NCI-H524 (cell line): Measurements from ENCODE around the gene ADAMTS2.
"Not testable (repeated sequence)": the region's sequence is repeated elsewhere in the genome, so short reads cannot be mapped to it uniquely, and the experiment has no call there.

Experiments used
- DNase-seq, 2 experiments: peaks; one replicate each; lab custom pipeline; 2025; lab: John Stamatoyannopoulos, UW

The ADAMTS2 gene

DNA sequence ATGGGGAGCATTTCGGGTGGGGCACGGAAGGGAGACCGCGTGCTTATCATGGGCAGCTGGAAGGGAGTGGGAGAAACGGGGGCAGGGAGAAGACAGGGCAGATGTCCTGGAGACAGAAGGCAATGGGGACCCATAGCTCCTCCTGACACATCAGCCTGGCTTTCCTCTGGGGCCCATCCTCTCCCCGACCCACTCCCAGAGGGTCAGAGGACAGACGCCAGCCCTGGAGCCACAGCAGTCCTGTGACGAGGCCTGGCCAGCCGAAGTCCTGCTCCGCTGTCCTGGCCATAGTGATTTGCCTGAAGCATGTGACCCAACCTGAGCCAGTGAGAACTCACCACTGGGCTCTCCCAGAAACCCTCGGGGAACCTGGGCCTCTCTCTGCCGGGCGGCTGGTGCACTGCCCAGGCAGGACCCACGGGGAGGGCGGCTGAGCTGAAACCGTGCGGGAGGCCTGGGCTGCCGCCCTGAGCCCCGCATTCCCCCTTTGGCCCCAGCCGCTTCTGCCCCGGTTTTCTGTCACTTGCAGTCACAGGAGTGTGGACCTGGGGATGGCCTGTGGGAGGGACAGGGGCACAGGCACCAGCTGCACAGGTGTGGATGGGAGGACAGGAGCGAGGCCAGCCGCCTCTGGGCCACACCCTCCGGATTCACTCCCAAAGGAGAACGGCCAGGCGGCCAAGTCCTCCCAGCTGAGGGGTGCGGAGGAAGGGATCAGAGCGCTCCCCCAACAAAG is 19.8 kb downstream of the ADAMTS2 start:
- DNase-seq, result no peak

DNA sequence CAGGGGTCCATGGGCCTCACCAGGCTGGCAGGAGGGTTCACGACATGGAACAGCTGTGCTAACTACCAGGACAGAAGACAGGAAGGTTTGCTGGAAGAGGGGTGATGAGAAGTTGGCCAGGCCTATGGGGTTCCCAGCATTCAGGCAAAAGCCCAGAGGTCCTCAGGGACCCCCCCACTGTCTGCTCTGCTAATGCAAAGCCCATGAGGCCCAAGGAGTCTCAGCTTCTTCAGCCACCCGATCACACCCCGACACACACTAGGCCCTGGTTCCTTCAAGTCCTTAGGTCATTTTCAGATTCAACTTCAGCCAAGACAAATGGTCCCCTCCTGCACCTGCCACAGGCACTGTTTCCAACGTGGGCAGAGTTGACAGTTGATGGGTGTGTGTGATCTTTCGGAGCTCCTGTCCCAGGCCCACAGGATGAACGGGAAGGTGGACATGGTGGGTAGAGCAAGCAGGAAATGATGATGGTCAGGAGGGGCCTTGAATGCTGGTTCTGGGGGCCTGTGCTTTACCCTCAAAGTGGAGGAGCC is 20.4 kb downstream of the ADAMTS2 start:
- no peak for DNase-seq

- not testable (repeated sequence) for DNase-seq
Observed at GRCh38 chr5:179324316-179324715, 20.9 kb downstream of the ADAMTS2 start.

- peak; percentile 66 to 85 for DNase-seq
Observed at GRCh38 chr5:179323026-179323870, 22.0 kb downstream of the ADAMTS2 start.

DNA sequence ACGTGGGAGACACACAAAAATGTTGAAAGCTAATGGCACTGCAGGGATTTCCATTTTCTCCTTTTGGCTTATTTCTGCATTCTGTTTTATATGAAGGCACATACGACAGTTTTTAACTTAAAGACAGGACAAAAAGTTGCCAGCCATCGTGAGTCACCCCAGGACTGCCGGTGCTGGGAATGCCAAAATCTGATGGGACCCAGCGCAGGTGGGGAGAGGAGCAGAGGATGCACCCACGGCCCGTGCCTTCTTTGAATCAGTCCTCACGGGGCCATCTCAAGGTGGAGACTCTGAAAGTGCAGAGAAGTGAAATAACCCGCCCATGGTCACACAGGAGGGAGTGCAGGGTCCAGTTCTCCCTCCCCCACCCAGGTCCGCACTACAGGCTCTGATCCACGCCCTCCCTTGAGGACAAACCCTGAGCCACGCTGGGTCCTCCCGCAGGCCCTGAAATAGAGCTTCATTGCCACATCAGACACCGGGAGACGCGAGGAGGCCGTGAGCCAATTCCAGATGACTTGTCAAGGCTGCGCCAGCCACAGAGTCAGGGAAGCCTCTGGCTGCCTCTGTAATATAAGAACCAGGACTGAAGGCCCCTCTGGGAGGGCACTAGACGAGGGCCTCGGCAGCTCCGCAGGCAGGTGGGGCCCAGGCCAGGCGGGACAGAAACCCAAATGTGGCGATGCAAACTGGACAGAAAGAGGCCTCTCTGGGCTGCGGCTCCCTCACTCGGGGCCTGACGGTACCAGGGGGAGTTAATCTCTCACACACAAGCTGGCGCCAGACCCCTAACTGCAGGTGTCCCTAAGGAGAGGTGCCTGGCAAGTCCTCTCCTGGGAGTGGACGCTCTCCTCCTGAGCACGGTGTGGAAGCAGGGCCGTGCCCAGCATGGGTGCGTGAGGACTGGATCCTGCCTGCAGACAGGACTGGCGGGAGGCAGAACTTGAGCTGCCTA is 22.9 kb downstream of the ADAMTS2 start:
- DNase-seq, result no peak

- DNase-seq, result no peak
Observed at GRCh38 chr5:179321206-179321987, 23.9 kb downstream of the ADAMTS2 start.

- DNase-seq, result no peak
Observed at GRCh38 chr5:179319741-179320281, 25.4 kb downstream of the ADAMTS2 start.

DNA sequence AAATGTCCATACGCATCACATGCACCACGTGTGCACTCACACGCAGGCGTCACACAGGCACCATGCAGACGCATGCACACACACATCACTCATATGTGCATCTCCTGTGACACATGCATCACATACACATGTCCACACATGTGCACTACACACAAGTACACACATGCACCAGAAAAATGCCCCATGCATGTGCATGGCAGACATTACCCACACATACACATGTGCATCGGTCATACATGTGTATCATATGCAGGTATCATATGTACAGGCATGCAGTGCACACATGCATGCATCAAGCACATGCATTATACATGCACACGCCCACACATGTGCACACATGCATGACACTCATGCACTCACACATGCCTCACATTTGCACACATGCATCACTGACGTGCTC is 26.1 kb downstream of the ADAMTS2 start:
- no peak for DNase-seq

GRCh38 chr5:179318221-179318955 is 26.9 kb downstream of the ADAMTS2 start:
- peak; percentile 66 to 86 for DNase-seq

GRCh38 chr5:179317411-179318220 is 27.6 kb downstream of the ADAMTS2 start:
- no peak for DNase-seq

DNA sequence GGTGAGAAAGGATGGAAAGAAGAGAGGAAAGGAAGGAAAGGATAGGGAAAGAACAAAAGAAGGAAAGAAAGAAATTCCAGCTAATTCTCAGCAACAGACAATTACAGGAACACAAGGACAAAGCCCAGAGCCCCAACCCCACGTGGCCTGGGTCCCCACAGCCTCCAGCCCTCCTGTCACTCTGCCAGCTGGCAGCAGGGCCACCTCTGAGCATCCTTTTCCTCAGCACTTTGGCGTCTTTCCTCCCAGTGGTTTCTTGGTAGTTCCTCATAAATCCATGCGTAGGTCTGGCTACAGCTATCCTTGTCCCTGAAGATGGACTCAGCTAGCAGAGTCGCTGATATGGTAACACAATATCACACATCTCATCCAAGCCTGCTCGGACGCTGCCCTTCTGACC is 28.3 kb downstream of the ADAMTS2 start:
- DNase-seq, result no peak

- no peak for DNase-seq
Observed at GRCh38 chr5:179316111-179316551, 29.1 kb downstream of the ADAMTS2 start.

GRCh38 chr5:179315356-179315890 is 29.8 kb downstream of the ADAMTS2 start:
- no peak for DNase-seq

DNA sequence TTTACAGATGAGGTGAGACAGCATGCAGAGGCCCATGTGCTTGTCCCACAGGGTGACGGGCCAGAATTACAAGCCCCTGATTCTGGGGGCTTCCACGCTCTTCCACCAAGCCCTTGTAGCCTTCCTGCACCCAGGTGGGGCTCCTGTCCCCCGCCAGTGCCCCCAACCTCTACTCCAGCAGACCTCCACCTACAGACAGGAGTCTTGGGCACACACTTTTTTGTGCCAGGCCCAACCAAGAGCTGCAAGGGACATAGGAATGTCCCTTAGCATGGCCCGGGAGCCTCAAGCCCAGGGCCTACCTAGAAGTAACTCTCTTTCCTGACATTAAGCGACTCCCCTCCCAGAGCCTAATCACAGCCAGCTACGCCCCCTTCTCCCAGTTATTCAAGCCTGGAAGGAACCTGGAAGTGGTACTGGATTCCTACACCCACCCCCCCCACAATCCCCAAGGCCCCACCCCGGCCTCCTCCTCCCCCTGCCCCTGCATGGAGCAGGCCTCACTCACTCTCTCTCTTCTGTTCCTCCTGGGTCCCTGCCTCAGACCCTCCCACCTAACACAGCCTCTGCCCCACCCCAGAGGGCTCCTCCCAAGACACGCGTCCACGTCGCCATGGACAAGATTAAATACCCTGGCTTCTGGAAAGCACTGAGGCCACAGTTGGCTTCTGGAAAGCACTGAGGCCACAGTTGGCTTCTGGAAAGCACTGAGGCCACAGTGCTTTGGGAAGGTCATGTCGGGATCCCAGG is 30.5 kb downstream of the ADAMTS2 start:
- no peak for DNase-seq

DNA sequence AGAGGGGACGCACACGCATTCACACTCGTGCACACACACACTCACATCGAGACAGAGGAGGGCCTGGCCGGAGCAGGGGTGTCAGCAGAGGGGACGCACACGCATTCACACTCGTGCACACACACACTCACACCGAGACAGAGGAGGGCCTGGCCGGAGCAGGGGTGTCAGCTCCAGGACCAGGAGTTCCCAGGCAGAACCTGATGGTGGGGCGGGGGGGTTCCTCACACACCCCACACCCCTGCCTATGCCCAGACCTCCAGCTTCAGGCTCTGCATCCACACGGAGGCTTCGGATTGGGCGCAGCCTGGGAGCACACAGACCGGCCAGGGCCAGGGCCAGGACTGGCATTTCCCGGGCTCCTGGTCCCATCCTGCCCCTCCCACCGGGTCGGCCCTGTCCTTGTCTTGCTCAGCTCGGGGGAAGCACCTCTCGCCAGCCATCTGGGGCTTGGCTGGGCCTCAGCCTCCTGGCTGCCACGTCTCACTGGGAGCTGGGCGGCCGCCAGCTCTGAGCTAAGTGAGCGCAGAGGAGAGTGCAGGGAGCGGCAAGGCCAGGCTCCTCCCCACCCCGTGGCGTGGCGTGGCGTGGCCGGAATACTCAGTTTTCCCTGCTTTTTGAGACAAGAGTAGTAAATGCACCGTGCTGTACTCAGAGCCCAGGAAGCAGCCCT is 31.3 kb downstream of the ADAMTS2 start:
- peak; percentile 40 to 74 for DNase-seq

DNA sequence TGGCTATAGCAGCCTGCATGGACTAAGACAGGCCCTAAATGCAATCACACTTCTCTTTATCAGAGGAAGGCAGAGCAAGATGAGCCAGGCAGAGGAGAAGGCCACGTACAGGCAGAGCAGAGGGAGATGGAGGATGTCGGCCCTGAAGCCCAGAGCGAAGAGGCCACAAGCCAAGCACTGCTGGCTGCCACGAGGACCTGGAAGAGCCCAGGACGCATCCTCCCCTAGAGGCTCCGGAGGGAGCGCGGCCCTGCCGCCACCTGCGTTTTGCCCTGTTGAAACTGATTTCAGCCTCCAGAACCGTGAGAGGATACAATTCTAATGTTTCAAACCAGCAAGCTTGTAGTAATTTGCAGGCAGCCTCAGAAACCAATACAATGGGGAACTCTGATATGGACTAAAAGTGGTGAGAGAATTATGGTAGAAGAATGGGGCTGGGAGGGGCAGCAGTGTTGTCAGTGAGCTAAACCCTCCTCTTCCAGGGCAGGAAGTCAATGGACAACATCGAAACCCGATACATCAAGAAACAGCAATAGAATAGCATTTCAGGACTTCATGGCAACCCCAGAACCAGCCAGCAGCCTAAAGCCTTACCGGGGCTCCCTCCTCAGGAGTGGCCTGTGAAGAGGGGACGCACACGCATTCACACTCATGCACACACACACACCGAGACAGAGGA is 32.6 kb downstream of the ADAMTS2 start:
- no peak for DNase-seq

DNA sequence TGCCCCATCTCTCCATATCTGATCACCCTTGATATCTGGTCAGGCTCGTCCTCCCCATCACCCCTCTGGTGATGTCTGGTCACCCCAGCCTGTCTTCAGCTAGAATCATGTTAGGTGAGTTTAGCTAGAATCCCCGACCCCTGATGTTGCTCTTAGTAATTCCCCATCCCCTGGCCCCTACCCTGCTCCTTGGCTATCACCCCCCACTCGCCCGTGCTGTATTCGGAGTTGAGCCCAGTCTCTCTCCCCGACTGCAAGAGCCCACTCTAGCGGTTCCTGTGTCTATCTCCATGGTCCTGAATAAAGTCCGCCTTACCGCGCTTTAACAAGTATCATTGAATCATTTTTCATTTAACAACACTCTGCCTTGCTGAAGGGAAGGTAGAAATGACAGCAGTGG is 33.7 kb downstream of the ADAMTS2 start:
- no peak for DNase-seq
